SH-SY5Y (cell line): ENCODE results near the gene SIPA1L3.

Experiments used
- GATA2 ChIP-seq: IDR thresholded peaks from 2 replicates; pipeline ENCODE4 v1.6.1; 2011; ENCODE audit warnings: mild to moderate bottlenecking, low read depth, low read length
- GATA3 ChIP-seq: IDR thresholded peaks from 2 replicates; pipeline ENCODE4 v1.6.1; 2011; ENCODE audit warnings: low read depth, mild to moderate bottlenecking, low read length, moderate library complexity

DNA sequence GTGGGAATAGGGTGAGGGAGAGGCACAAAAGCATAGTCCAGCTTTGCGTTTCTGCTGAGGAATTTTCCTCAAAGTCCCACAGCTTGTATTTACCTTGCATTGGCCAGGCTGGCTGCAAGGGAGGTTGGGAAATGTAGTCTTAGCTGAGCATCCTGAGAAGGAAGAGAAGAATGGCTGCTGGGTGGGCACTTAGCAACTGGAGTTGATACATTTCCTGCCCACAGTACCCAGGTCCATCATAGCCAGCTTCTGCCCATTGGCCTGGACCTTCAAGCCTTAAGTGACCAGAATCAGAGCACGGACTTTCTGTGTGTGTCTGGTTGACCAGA, 112.4 kb downstream of the SIPA1L3 start:
- TF ChIP-seq GATA3 (no peak), GATA2 (no peak)
